Measurements from ENCODE around the gene KIF16B.

KIF16B gene

DNA sequence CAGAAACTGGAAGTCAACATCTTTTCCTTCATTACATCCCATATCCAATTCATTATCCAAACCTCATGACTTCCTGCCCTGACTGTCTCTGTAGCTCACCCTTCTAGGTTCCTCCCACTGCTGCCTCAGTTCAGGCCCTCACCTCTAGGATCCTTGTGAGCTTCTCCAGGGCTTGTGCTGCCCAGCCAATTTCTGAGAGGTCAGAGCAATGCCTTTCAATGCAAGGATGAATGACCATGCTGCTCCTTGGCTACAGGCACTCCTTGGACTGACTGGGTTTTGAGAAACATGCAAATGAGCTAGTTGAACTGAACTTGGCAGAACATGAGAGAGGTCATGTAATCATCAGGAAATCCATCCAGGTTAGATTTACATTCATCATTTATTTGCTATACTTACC is 173.4 kb downstream of the KIF16B start:
- no peak for TF ChIP-seq CTCF (IDR thresholded peaks at IDR 0.05; ENCODE audit: extremely low read depth, insufficient read depth, missing control alignments)
- in situ Hi-C loops (cut with MboI; ENCODE audit: low pct_unique_long_range_greater_than_20kb, low sequenced_read_pairs, unreplicated experiment): no loop called here
- no peak for DNase-seq (ENCODE audit: low spot score)

- in situ Hi-C loops (cut with MboI; ENCODE audit: low pct_unique_long_range_greater_than_20kb, low sequenced_read_pairs, unreplicated experiment): no loop called here
- DNase-seq (ENCODE audit: low spot score): no peak
- no peak for TF ChIP-seq CTCF (IDR thresholded peaks at IDR 0.05; ENCODE audit: extremely low read depth, insufficient read depth, missing control alignments)
Observed at GRCh38 chr20:16397086-16397485, 176.2 kb downstream of the KIF16B start.

GRCh38 chr20:16395366-16395765 is 177.9 kb downstream of the KIF16B start:
- TF ChIP-seq CTCF (IDR thresholded peaks at IDR 0.05; ENCODE audit: extremely low read depth, insufficient read depth, missing control alignments): no peak
- in situ Hi-C loops (cut with MboI; ENCODE audit: low pct_unique_long_range_greater_than_20kb, low sequenced_read_pairs, unreplicated experiment): no loop called here
- DNase-seq (ENCODE audit: low spot score): no peak

- in situ Hi-C loops (cut with MboI; ENCODE audit: low pct_unique_long_range_greater_than_20kb, low sequenced_read_pairs, unreplicated experiment): no loop called here
- no peak for TF ChIP-seq CTCF (IDR thresholded peaks at IDR 0.05; ENCODE audit: extremely low read depth, insufficient read depth, missing control alignments)
- no peak for DNase-seq (ENCODE audit: low spot score)
Observed at GRCh38 chr20:16394784-16395183, 178.5 kb downstream of the KIF16B start.

DNA sequence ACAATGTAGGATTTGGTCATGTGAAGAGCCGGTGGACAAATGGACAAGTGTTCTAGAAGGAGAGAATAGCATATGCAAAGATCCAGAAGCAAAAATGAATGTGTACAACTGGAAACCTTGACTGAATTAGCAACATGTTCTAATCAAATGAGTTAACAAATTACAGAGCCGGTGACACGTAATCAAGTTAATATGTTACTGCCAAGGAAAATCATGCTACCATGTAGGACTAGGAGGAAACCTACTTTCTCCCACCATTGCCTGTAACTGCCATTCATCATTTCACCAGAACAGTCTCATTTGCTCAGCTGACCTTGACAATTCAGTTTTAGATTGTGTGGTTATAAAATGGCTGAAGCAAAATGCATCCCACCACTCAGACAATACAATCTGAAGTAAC is 179.4 kb downstream of the KIF16B start:
- TF ChIP-seq CTCF (IDR thresholded peaks at IDR 0.05; ENCODE audit: extremely low read depth, insufficient read depth, missing control alignments): no peak
- in situ Hi-C loops (cut with MboI; ENCODE audit: low pct_unique_long_range_greater_than_20kb, low sequenced_read_pairs, unreplicated experiment): no loop called here
- no peak for DNase-seq (ENCODE audit: low spot score)

DNA sequence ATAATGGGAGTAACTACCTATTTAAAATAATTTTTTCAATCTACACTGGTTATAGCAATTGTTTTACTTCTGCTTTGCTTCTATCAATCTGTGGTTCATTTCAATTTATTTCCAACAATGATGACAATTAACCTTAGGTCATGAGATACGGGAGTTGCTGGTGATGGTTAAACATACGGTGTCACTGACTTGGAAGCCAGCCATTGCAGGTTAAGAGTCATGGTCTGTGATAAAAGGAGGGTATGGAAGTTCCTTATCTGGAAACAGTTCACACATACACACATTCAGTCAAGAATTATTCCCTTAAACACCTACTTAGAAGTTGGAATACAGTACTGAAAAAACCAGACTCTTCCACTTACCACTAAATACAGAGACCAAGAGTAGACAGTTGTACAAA is 180.0 kb downstream of the KIF16B start:
- TF ChIP-seq CTCF (IDR thresholded peaks at IDR 0.05; ENCODE audit: extremely low read depth, insufficient read depth, missing control alignments): no peak
- DNase-seq (ENCODE audit: low spot score): no peak
- in situ Hi-C loops (cut with MboI; ENCODE audit: low pct_unique_long_range_greater_than_20kb, low sequenced_read_pairs, unreplicated experiment): no loop called here

DNA sequence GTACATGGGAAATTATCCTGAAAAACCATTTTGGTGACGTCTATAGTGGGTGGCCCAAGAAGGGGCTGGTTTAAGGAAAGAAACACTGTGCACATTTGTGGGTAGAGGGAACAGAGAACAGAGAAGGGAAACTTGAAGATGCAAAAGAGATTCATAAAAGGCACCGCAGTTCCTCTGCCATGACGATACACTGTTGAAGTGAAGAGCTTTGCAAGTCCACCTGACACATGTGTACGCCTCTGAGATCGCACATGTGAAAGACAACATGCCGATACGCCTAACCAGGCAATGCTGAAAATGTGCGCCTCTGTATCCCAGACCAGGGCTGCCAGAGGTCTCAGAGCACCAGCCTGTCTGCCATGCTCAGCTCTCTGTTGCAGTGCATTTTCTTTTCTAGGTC is 180.9 kb downstream of the KIF16B start:
- in situ Hi-C loops (cut with MboI; ENCODE audit: low pct_unique_long_range_greater_than_20kb, low sequenced_read_pairs, unreplicated experiment): no loop called here
- no peak for TF ChIP-seq CTCF (IDR thresholded peaks at IDR 0.05; ENCODE audit: extremely low read depth, insufficient read depth, missing control alignments)
- DNase-seq (ENCODE audit: low spot score): peak; percentile 40

Data from GM13977 (cell line).